ENCODE results near the gene NREP.

- TF ChIP-seq TAF1 (IDR thresholded peaks at IDR 0.05; ENCODE audit: borderline replicate concordance, low read depth, low read length) = no peak
- TF ChIP-seq POLR2A (IDR thresholded peaks at IDR 0.05; ENCODE audit: low read depth, low read length) = no peak
Measured at GRCh38 chr5:111782216-111782615, 25.2 kb upstream of the NREP start.
